Measurements from ENCODE around the gene CST9L. TPM values are rescaled to one million over a fixed set of nuclear protein-coding genes. Genes with fewer than 3 reads are reported as not detected.

Gene CST9L, protein sequence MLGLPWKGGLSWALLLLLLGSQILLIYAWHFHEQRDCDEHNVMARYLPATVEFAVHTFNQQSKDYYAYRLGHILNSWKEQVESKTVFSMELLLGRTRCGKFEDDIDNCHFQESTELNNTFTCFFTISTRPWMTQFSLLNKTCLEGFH
- polyA plus RNA-seq (ENCODE audit: insufficient read length in 4 of 4), result not detected

DNA sequence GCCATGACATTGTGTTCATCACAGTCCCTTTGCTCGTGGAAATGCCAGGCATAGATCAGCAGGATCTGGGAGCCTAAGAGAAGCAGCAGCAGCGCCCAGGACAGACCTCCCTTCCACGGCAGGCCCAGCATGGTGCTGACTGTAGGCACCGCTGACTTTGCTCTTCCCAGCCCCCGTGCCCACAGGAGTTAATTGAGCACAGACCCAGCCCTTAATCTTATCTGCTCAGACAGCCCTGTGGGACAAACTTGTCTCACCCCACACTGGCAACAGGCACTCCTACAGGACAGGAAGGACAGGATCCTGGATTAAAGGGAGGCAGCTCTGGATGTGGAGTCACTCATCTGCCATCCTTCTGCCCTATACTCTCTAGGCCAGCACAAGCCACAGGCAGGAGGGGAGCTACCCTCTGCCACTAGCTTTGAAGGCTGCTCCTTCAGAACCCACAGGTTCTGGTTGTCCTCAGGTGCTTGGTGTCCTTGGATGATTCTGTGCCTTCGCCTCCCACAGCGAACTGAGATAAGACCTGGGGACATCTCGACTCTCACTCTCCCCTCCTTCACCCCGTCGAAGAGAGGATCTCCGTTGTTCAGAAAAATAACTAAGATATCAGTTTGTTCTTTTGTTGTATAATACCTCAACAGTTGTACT, at the start of gene CST9L:
Gene CST9L (minus strand): TSS at position 165 of the 651 bp plus-strand sequence. CDS start 34 bp downstream, at position 131.
- DNase-seq (ENCODE audit: low read depth in 4 of 4, low spot score in 3 of 4), result no peak

DNA sequence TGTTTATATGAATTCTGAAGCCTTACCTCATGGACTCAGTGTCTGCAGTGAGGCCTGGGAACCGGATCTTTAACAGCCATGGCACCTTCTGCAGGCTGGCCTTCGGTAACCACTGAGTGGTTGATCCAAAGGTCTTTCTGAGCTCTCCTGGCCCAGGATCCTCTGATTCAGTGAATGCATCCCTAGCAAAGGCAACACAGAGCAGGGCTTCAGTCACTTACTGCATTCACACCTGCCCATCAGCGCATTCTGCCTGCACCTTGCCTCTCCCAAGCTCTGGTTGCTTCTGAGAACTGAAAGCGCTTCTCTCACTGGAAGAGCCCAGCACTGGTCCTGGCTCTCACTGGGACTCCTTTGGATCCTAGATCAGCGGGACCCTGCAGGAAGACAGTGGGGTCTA, 45.9 kb upstream of the CST9L start:
- DNase-seq (ENCODE audit: low read depth in 4 of 4, low spot score in 3 of 4), result no peak

DNA sequence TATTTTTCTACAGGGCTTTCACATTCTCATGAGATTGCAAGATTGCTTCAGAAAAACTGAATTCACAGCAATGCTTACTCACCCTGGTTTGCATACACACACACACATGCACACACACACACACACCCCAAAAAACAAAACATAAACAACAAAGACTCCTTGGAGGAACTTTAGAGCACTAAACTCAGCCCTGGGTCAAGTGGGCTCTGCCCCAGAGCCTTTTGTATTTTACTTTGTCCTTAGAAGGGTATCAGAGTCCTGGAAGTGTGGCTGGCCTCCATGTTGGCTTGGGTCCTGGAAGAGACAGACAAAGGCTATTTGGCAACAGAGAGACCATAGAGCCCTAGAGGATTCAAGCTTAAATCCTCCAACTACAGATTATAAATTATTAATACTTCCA, 45.4 kb upstream of the CST9L start:
- no peak for DNase-seq (ENCODE audit: low read depth in 4 of 4, low spot score in 3 of 4)

DNA sequence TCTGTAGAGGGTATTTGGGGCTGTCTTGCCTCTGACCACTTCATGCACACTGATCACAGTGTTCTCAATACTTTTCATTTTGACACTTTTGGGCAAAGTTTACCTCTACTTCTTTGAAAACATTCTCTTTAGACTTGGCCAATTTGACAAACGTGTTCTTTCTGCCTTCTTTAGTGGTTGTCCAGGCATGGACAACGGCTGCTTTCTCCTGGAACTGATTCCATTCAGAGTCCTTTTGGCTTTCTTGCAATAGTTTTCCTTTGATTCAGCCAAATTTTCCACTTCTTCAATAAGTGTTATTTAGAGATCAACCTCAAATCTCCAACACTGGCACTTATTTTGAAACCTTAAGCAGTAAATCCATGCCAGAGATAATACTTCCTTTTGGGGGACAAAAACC, 44.1 kb upstream of the CST9L start:
- DNase-seq (ENCODE audit: low read depth in 4 of 4, low spot score in 3 of 4), result no peak

DNA sequence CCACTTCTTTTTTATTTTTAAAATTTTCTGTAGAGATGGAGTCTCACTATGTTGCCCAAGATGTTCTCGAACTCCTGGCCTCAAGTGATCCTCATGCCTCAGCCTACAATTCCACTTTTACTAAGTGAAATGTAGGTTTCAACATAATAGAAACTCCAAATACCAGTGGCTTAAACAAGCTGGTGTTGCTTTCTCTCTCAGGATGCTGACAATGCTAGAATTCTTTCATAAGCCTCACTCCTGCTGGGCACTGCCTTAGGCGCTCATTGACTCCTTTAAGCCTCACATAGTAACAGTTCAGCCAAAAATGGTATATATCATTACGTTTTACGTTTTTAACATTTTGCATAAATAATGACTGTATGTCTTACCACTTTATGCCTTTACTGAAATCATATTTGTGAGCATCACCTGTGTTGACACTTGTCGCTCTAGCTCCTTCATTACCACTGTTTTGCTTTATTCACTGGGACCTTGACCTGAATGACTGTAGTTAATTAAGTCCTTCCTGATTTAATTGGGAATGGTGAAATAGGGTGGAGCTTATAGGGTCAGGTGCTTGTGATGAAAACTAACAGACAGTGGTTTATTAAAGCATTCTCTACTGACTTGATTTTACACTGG, 41.3 kb upstream of the CST9L start:
- DNase-seq (ENCODE audit: low read depth in 4 of 4, low spot score in 3 of 4), result no peak

DNA sequence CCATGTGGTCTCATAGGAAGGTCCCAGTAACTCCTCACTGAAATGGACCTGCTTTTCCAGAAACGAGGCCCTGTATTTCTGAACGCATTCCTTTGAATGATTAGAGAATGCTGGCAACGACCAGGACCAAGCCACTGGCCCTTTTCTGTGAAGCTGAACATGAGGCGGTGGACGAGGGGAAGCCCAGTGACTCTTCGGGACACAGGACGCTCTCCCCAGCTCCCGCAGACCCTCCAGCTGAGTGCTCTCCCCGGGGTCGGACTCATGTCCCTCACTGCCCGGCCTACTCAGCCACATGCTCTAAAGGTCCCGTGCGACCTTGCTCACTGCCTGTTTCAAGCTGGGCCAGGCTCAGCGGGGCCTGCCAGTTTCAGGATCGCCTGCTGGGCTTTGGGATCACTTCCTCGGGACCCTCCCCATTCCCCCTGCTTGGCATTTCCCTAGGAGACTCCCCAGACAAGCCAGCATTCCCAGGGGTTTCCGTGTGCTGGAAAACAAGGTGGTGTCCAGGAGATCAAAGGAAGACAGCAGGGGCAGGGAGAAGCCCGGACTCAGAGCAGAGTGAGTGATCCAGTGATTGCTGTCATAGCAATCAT, 40.1 kb upstream of the CST9L start:
- DNase-seq (ENCODE audit: low read depth in 4 of 4, low spot score in 3 of 4), result no peak

DNA sequence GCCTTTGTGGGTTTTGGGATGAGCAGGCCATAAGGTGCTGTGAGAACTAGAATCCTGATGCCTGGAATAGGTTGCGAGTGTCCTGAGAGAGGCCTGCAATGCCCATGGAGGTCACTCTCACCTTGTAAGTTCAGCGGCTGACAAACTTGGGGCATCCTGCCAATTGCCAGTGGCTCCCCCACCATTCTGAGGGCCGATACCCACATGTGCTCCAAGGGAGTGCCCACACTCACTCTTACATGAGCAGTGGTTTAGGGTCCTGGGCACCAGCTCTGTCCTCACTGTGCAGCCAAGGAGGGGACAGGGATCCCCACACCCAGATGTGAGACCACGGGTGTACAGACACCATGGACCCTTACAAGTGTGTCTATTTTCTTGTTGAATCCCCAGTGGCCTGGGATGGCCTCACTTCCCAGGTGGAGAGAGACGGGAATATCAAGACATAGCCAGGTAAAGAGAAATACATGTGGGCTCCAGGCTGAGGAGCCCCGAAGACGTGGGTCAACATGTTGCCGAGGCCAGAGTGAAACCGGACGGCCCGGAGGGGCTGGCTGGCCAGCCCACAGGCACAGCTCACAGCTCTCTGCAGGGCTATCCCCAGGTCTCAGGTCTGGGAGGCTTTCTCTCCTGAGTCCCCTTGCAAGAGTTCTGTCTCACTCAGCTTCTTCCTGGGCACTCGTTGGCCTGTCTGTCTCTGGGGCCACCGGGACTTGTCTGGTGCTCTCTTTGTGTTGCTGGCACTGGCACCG, 39.4 kb upstream of the CST9L start:
- DNase-seq (ENCODE audit: low read depth in 4 of 4, low spot score in 3 of 4), result no peak

DNA sequence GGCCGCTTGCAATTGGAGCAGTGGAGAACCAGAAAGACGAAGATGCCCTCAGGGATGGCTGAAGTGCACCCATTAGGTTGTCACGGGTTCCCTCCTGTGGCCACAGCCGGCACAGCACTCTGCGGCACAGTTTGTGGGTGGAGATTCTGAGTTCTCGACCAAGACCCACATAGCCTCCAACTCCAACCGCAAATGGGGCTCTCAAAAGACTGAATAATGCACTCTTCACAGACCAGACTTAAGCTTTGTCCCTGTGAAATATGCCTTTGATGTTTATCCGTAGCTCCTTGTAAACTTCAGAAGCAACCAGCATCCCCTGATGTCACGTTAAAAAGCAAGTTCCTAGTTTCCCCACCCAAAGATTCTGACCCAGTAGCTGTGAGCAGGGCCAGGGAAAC, 38.4 kb upstream of the CST9L start:
- peak; percentile 29 to 46 (median 36) for DNase-seq (ENCODE audit: low read depth in 4 of 4, low spot score in 3 of 4)

DNA sequence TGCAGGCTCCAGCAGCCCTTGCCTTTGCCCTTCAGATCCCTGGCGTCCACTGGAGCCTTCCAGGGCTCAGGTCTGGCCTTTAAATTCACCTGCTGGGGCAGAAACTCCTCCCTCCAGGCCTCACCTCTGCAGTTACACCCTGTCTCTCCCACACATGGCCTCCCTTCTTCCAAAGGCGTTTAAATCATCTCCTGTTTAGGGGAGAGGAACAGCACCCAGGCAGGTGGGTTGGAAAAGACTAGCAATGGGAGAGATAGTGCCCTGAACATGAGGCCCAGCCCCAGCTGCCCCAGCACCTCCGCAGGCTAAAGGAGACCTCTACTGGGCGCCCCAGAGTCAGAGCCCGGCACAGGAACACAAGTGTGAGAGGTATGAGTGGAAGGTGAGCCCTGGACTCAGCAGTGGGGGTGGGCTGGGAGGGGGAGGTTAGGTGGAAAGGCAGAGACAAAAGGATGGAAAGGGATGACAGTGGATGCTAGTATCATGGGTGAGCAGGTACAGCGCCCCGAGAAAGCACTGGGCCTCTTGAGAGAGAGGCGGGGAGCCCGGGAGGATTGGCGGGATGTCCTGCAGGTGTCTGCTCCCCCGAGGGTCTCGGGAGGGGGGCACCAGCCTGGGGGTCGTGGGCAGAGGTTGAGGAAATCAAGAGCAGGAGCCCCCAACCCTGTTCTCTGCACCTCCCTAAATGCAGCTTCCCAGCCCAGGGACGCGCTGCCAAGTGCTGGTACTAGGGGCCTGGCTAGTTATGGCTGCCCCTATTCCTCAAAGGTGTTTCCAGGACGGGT, 37.8 kb upstream of the CST9L start, which contains the start of gene CST9:
Gene CST9 (minus strand): TSS at position 51 of the 785 bp plus-strand sequence. CDS start 53 bp downstream, outside the sequence.
- DNase-seq (ENCODE audit: low read depth in 4 of 4, low spot score in 3 of 4), result no peak

DNA sequence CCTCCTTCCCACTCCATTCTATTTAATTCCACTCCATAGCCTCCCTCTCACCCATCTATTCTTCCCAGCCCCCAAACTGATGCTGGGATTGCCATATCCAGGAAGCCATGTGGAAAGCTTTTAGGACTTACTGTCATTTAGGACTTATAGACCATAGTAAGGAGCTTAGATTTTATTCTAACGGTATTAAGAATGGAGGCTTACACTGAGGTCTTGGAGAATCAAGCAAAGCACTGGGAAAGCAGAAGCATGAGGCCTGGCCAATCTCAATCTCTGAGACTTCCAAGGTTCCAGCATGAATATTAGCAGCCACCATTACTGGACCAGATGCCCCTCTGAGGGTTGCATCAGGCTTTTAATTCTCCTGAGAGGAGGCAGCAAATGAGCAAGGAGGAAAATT, 36.0 kb upstream of the CST9L start:
- DNase-seq (ENCODE audit: low read depth in 4 of 4, low spot score in 3 of 4), result no peak

DNA sequence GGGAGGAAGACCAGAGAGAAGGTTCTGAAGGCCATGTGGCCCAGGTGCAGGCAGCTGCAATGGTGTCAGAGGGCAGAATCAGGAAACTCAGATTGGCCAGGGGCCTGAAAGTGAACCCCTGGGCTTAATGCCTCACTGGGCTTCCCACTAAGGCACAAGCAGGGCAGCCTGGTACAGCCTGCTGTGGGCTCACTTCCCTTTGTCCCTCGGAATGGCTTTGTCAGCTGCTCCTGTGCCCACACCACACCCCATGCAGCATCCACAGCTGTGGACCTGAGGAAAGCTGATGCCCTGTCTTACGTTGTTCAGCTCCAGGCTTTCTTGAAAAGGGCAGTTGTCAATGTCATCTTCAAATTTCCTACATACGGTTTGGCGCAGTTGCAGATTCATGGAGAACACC, 35.0 kb upstream of the CST9L start:
- no peak for DNase-seq (ENCODE audit: low read depth in 4 of 4, low spot score in 3 of 4)

DNA sequence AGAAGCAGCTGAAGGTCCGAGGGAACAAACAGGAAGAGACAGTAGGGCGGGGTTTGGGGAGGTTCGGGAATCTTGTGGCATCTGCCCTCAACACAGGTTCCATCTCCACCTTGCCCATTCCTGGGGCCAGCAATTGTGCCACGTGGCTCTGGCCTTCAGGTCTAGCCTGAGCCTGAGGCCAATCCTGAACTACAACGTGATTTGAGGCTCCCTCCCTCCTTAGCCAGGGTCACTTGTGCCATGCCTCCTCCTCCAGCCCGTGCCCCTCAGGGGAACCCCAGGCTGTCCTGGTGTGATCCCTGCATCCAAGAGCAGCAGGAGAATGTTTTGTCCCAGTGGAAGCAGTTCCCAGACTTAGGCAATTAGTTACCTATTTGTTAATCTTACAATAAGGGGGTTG, 34.4 kb upstream of the CST9L start:
- DNase-seq (ENCODE audit: low read depth in 4 of 4, low spot score in 3 of 4), result no peak

DNA sequence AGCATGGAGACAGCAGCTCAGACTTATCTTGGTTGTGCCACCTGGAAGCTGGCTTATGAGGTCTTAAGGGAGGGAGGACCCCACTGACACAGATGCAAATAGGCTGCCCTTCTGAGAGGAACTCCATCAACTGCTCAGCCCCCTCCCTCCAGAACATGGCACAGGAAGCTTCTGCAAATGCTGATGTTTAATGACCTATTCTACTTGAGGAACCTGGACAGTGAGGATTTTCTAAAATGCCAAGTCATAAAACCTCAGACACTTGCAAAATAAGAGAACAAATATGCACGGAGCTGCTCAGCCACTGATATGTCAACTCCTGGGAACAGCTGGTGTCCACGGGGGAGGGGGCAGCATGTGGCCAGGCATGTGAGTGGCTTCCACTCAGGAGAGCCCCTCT, 34.0 kb upstream of the CST9L start:
- no peak for DNase-seq (ENCODE audit: low read depth in 4 of 4, low spot score in 3 of 4)

DNA sequence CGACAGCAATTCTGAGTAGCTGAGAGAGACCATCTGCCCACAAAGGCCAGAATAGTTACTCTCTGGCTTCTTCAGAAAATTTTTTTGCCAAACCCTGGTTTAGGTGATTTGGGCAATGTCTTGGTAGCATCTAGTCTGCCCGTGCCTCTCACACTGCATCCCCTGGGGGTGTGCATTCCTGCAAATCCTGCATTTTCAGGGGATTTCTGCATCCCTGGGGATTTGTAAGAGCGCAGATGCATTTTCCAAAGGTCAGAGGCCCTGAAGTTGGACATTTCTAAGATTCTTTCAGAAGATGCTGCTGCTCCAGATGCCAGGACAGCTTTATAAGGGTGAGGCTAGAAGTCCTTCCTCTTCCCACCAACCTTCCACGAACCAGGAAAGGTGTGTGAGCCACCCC, 33.4 kb upstream of the CST9L start:
- no peak for DNase-seq (ENCODE audit: low read depth in 4 of 4, low spot score in 3 of 4)

DNA sequence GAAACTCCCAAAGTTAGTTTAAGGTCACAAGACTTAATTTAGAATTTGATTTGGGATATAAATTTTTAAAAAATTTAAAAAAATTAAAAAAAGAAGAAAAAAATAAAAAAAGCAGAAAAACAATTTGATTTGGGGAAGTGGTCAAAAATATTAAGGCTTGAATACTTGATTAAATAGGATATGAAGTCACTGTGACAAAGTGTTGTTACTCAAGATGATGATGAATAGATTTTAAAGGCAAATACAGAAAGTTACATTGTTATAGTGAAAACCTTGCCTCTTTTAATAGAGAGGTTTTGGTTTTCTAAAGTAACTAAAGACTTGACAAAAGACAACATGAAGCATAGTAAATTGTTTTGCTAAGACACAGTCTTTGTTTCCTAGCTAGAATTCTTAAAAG, 30.2 kb upstream of the CST9L start:
- DNase-seq (ENCODE audit: low read depth in 4 of 4, low spot score in 3 of 4), result no peak

DNA sequence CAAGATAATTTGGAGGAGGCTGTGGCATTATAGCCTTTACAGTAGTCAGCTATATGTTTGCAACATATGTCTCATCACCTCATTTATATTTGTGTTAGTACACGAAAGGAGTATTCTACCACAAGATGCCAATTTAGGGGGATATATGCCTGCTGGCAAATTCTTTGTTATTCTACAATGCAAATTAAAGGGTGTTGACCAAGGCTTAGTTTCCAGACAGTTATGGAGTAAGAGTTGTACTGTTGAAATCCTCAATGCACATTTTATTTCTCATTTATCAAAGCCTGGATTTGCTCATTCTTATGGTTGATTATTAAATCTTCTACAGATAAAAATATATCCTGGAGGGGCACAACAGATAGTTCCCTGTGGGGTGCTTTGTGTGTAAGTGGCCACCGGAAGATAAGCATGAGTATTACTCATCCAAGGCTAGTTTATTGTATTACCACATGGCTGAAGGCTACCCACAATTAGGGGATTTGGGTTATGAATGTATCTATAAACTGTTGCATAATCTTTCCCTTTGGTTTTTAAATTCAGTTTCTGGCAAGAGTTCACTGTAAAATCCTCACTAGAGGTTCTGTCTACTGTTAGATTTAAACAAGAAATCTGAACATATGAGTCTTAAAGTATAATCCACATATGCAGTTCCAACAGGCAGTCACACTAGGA, 28.4 kb upstream of the CST9L start:
- DNase-seq (ENCODE audit: low read depth in 4 of 4, low spot score in 3 of 4), result no peak

DNA sequence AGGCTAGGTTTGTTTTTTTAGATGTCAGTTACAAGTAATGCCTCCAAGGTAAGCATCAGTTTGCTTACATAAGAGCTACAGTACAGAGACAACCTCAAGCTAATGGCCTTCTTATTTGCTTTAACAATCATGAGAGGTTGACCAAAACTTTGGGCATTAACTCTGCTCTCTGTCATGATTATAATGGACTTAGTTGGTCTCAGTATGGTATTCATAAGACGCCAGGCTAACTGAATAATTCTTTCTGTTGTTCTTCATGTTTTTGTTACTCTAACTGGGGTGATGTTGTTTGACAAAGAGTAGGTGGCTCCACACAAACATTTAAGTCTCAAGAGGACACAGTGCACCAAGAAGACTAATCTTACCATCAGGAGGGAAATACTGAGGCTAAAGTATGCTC, 27.7 kb upstream of the CST9L start:
- no peak for DNase-seq (ENCODE audit: low read depth in 4 of 4, low spot score in 3 of 4)

DNA sequence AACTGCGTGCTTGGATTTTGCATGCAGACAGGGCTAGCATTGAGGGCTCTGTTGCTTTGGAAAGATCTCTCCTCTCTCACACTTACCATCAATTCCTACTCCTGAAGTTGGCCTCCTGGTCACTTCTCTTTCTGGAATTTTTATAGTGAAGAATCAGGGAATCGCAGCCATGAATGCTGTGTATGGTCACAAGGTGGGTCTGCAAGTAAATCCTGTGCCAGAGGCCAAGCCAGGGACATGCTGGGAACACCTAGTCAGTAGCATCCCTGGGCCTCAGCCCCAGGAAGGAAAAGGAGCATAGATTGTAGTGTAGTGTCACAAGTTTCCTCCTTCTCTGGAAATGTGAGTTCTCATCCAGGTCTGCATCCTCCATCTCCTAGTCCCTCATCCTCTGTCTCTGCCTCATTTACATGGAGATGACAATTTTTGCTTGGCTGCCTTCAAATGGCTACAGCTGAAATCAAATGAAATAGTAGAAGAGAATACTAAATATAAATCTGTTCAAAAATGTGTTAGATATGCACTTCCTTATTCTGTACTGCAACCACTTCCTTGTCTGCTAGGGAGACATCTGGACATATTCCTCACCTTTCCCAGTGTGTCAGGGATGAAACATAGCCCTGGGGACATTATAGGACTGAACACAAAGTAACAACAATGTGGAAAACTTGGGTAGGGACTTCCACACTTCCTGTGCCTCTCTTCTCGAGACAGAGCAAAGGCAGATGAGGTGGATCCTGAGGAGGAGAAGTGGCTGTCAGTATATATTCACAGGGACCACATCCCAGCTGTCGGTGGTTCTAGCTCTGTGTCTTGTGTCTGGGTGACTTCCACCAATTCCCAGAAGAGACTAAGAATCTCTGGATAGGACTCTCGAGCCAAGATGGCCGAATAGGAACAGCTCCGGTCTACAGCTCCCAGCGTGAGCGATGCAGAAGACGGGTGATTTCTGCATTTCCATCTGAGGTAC, 20.4 kb upstream of the CST9L start:
- DNase-seq (ENCODE audit: low read depth in 4 of 4, low spot score in 3 of 4), result no peak

DNA sequence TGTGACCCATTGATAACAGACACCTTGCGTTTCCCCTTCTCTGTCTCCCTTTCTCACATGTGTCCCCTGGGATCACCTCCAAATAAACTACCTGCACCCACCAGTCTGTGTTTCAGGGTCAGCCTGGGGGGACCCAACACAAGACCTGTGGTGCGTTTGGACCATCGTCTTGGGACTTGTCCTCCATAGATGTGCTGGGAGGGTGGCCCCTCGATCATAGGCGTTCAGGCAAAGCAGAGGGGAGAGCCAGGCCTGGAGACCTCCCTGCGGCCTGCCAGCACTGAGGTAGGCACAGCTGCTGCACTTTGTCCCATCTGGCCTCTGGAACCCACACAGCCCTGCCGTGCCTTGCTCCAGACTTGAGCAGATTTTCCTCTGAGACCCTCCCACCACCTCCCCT, 19.3 kb upstream of the CST9L start:
- no peak for DNase-seq (ENCODE audit: low read depth in 4 of 4, low spot score in 3 of 4)

All from left renal pelvis (tissue), 4 donors.